GM13976 (cell line): Measurements from ENCODE around the gene CCNY.

ENCODE experiments used
- DNase-seq: peaks from one replicate; pipeline ENCODE4 v3.0.0; 2012; ENCODE audit warnings: low spot score
- in situ Hi-C: fragments of 300-500 bp; cut with MboI; formaldehyde crosslinking; loops from one replicate; pipeline ENCODE4 v1.12.0; 2022; ENCODE audit warnings: low sequenced_read_pairs, mixed read lengths, inconsistent platforms; ENCODE audit not compliant: unreplicated experiment
- TF ChIP-seq, protein P1 (sequence below): IDR thresholded peaks from 2 replicates; pipeline ENCODE4 v1.5.1; 2012; ENCODE audit warnings: borderline replicate concordance, mild to moderate bottlenecking; ENCODE audit not compliant: insufficient read depth; ENCODE audit errors: extremely low read depth, missing control alignments, control extremely low read depth

The CCNY gene

GRCh38 chr10:35503578-35503977 is 167.3 kb downstream of the CCNY start:
- TF ChIP-seq, protein P1, sequence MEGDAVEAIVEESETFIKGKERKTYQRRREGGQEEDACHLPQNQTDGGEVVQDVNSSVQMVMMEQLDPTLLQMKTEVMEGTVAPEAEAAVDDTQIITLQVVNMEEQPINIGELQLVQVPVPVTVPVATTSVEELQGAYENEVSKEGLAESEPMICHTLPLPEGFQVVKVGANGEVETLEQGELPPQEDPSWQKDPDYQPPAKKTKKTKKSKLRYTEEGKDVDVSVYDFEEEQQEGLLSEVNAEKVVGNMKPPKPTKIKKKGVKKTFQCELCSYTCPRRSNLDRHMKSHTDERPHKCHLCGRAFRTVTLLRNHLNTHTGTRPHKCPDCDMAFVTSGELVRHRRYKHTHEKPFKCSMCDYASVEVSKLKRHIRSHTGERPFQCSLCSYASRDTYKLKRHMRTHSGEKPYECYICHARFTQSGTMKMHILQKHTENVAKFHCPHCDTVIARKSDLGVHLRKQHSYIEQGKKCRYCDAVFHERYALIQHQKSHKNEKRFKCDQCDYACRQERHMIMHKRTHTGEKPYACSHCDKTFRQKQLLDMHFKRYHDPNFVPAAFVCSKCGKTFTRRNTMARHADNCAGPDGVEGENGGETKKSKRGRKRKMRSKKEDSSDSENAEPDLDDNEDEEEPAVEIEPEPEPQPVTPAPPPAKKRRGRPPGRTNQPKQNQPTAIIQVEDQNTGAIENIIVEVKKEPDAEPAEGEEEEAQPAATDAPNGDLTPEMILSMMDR = no peak
- in situ Hi-C loops = no loop called here
- no peak for DNase-seq

GRCh38 chr10:35504132-35504531 is 167.8 kb downstream of the CCNY start:
- TF ChIP-seq, protein P1 = no peak

GRCh38 chr10:35505241-35505873 is 169.0 kb downstream of the CCNY start:
- TF ChIP-seq, protein P1 = no peak
- no peak for DNase-seq
- in situ Hi-C loops = no loop called here

More at GRCh38 chr10:35504132-35504531, 167.8 kb downstream of the CCNY start:
- in situ Hi-C loops = no loop called here
- DNase-seq = no peak

DNA sequence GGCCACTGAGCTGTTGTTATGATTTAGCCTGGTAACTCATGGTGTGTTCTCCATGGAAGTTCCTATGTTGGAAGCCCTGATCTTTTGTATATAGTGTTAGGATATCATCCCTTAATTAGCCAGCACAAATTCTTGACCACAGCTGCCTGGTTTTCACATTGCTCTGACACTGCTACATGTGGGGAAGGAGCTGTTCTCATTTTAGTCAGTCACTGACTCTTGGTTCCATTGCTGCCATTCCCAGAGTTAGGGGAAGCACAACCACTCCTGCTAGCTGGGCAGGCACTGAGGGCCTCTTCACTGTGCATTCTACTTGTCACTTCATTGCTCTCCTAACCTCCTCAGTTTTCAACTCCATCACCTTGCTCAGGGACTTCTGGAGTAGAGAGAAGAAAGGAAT is 170.4 kb downstream of the CCNY start:
- in situ Hi-C loops = no loop called here
- DNase-seq = no peak
- TF ChIP-seq, protein P1 = no peak

- in situ Hi-C loops = no loop called here
- DNase-seq = no peak
- TF ChIP-seq, protein P1 = no peak
These were observed 171.3 kb downstream of the CCNY start for GRCh38 chr10:35507519-35508109.

GRCh38 chr10:35508647-35509046 is 172.3 kb downstream of the CCNY start:
- TF ChIP-seq, protein P1 = no peak
- DNase-seq = no peak
- in situ Hi-C loops = no loop called here

GRCh38 chr10:35510891-35511290 is 174.6 kb downstream of the CCNY start:
- TF ChIP-seq, protein P1 = no peak
- DNase-seq = no peak
- in situ Hi-C loops = no loop called here
